ENCODE data around the gene MOB1A.
"Not testable (repeated sequence)": the region's sequence is repeated elsewhere in the genome, so short reads cannot be mapped to it uniquely, and the experiment has no call there.

MOB1A gene

DNA sequence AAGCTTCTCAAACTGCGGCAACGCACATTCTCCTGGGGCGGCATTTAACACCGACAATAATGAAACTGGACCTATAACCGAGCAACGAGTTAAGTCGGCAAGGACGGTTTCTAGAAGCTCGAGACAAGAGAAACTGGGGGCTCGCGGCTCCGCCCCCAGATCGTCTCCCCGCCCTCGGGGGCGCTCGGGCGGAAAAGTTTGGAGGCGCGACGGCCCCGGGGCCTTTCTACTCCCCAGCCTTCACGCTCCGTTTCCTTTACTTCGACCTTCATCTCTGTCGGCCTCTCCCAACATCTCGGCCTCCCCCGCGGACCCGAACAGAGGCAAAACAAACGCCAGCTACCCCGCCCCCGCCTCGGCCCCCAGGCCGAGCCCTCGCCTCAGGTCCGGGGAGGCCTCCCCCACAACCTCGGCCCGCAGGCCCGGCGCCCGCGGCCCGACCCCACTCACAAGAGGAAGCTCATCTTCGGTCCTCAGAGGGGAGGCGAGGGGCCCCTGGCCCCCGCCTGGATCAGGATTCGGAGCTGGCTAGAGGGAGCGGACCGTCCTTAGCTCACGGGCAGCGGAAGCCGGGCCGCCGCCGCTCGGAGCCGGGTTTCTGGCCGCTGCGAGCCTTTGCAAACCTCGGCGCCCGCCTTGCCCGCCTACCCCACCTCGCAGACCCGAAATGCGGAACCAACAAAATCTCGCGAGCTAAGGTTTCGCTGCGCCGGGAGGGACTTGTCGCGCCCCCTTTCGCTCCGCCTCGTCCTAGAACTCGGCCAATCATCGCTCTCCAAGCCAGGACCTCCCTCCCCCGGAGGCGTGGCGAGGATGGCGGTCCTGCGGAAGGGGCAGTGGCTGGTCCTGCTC lies at the start of gene MOB1A:
MOB1A (minus strand) TSS at position 669 of the 852 bp plus-strand sequence; CDS start at position 464, 205 bp downstream.
- peak; percentile 97 for DNase-seq (ENCODE audit: low read depth)

GRCh38 chr2:74227646-74228045 lies 49.0 kb upstream of the MOB1A start:
- no peak for DNase-seq (ENCODE audit: low read depth)

DNA sequence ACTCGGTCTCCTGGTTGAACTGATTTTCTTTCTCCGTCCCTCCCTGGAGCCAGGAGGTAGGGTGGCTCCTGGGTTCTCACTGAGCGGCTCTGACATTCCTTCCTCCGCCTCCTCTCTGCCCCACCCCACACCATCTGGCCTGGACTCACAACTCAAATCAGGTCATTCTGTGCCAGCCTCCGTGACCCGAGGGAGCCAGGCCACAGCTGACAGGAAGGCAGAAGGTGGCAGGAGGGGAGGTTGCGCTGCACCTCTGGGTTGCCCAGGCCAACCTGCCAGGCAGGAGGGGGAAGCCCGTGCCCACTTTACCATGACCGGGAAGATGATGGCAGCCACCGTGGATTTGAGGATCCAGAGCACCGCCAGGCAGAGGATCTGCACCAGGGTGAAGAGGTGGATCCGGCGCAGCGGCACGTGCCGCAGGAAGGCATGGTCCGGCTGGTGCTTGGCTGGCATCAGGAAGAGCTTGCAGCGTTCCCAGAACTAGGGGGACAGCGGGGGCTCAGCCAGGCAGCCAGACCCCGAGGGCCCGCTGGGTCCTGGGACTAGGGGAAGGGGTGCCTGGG lies 48.1 kb upstream of the MOB1A start:
- DNase-seq (ENCODE audit: low read depth): no peak

DNA sequence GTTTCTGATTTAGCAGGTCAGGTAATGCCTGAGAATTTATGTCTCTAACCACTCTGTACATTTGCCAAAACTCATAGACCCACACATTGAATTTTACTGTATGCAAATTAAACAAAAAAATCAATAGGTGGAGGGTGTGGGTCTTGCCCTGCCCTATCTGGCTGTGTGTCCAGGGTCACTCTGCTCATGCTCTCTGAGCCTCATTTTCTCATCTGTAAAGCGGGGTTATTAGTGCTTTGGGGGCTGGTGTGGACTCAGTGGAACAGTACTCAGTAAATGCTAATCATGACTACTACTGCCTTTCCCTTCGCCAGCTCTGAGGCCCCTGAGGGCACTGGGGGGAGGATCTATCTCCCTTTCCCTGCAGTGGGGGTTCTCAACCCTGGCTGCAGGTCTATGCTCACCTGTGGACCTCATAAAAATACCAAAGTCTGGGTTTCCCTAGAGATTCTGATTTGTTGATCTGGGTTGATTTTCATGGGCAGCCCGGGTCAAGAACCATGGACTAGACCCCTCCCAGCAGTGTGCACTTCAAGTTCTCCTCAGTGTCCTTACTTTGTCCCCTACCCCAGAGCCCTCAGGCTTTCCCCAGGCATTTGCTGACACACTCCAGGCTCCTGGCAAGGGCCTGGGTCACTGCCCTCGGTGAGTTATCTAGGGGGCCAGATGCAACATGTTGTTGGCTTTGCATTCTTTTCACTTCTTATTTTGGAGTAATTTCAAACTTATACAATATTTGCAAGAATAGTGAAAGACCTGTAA lies 47.2 kb upstream of the MOB1A start:
- no peak for DNase-seq (ENCODE audit: low read depth)

DNA sequence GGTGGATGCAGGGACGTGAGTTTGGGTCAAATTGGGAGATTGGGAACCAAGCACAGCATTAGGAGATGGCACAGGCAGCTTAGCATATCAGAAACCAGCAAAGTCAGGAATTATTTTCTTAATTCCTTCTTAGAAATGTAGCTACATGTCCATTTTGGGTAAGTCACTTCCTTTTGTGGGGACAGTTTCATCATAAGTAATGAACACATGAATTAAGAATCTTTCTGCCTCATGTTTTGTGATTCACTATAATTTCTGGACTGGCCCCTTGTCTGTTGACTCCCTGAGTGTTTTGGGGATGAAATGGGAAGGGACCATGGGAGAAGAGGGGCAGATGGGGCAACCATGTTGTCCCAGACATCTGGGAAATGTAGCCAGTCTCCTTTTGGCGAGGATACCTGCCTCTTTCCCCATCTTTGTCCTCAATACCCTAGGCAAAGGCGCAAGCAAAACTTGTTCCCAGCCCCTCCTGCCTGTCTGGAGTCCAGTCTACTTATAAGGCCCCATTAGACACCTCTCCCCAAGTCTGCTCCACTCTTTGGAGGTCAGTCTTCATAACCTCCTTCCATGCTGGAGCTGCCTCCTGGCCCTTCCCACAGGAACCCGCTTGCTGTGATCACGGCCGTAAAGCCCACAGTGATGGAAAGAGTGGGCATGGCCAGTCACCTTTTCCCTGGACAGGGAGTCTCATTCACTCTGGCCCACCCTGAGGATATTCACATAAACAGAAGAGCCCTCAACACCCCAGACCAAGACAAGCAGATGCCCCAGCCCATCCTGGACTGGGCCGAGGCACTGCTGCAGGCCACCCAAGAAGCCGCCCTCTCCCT lies 45.5 kb upstream of the MOB1A start:
- DNase-seq (ENCODE audit: low read depth): no peak

GRCh38 chr2:74222300-74222650 lies 43.6 kb upstream of the MOB1A start:
- no peak for DNase-seq (ENCODE audit: low read depth)

DNA sequence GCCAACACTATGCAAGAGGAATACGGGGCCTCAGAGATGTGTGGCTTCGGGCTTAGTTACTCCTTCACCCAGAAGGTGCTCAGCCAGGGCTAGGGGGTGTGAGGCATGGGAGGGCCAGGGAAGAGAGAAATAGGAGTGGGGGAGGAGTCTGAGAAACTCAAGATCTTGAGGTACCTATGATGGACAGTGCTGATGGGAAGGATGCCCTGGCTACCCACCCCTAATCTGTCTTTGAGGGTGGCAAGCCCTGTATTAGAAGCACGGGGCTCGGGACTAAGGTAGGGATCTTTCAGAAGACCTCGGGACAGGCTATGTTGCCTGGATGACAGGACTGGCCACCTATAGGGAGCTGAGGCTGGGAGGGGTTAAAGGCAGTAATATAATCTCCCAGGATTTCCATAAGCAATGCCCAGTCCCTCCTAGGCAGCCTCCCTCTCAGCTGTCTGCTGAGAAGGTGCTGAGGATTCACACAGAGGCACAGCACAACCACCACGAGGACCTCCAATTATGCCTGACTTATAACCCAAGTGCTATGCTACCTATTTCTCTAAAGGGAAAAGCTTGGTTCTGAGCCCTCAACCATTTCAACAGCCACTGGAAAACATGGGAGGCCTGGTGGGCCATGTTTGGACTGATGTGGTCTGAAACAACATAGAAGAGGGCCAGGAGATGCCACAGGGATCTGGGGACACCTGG lies 43.1 kb upstream of the MOB1A start:
- DNase-seq (ENCODE audit: low read depth): no peak

- no peak for DNase-seq (ENCODE audit: low read depth)
These were observed 42.4 kb upstream of the MOB1A start for GRCh38 chr2:74221091-74221490.

GRCh38 chr2:74219846-74220486 lies 41.3 kb upstream of the MOB1A start:
- DNase-seq (ENCODE audit: low read depth): no peak

GRCh38 chr2:74216642-74217041 lies 38.0 kb upstream of the MOB1A start:
- no peak for DNase-seq (ENCODE audit: low read depth)

DNA sequence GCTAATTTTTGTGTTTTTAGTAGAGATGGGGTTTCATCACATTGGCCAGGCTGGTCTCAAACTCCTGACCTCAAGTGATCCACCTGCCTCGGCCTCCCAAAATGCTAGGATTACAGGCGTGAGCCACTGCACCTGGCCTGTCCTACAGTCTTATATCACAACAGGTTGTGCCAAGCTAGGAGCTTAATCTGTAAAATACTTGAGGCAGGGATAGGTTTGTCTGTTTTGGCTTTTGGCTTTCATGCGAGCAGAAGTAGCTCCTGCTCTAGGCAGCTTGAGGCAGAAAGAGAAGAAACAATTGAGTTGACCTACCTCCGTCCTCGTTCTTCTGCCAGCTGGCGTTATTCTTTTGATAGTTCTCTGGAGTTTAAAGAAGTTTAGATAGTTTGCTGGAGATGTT lies 37.1 kb upstream of the MOB1A start:
- DNase-seq (ENCODE audit: low read depth): not testable (repeated sequence)

DNA sequence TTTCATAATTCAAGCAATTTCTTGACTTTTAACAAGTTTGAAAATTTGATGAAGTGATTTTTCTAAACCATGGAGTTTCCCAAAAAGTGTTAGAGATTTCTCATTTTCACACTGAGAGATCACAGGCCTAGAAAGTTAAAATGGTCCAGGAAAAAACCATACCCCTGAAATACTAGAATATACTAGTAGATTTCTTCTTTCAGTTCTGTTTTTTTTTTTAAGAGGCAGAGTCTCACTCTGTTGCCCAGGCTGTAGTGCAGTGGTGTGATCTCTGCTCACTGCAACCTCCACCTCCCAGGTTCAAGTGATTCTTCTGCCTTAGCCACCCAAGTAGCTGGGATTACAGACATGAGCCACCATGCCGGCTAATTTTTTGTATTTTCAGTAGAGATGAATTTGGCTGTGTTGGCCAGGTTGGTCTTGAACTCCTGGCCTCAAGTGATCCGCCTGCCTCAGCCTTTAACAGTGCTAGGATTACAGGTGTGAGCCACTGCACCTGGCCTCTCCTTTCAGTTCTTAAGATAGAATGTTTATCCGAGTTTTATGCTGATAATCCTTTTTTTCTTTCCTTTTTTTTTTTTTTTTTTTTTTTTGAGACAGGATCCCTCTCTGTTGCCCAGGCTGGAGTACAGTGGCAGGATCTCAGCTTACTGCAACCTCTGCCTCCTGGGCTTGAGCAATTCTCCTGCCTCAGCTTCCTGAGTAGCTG lies 34.2 kb upstream of the MOB1A start:
- no peak for DNase-seq (ENCODE audit: low read depth)

DNA sequence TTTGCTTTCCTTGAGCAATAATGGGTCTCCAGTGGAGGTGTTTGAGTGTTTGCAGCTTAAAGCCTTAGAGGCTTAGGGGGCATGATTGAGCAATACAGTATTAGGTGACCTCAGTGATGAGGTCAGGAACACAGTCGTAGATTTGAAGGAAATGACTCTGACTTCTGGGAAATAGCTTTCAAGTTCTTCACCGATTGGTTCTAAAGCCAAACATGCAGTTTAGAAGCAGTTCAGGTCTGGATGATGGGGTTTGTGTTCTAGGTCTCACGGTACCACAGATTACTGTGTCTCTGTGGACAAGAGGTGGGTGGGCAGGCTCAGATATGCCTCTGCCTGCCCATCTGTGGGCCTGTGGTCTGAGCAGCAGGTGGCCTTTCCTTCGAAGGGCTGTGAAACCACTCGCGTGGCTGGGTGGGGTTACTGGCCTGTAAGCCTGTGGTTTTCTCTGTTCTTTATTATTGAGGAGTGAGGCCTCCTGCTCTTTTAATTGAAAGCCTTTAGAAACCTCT lies 27.6 kb upstream of the MOB1A start:
- no peak for DNase-seq (ENCODE audit: low read depth)

GRCh38 chr2:74205596-74205995 lies 26.9 kb upstream of the MOB1A start:
- no peak for DNase-seq (ENCODE audit: low read depth)

GRCh38 chr2:74205113-74205512 lies 26.4 kb upstream of the MOB1A start:
- no peak for DNase-seq (ENCODE audit: low read depth)

- no peak for DNase-seq (ENCODE audit: low read depth)
These were observed 25.8 kb upstream of the MOB1A start for GRCh38 chr2:74204436-74204835.

GRCh38 chr2:74201596-74201995 lies 22.9 kb upstream of the MOB1A start:
- DNase-seq (ENCODE audit: low read depth): peak; percentile 70

DNA sequence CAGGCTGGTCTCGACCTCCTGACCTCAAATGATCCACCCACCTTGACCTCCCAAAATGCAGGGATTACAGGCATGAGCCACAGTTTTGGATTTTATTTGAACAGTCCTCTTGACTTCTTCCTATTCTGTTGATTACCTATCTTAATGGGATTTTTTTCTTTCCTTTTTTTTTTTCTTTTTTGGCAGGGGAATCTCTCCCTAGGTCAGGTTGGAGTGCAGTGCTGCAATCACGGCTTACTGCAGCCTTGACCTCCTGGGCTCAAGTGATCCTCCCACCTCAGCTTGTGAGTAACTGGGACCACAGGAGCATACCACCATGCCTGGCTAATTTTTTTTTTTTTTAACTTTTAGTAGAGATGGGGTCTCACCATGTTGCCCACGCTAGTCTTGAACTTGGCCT lies 22.5 kb upstream of the MOB1A start:
- no peak for DNase-seq (ENCODE audit: low read depth)

DNA sequence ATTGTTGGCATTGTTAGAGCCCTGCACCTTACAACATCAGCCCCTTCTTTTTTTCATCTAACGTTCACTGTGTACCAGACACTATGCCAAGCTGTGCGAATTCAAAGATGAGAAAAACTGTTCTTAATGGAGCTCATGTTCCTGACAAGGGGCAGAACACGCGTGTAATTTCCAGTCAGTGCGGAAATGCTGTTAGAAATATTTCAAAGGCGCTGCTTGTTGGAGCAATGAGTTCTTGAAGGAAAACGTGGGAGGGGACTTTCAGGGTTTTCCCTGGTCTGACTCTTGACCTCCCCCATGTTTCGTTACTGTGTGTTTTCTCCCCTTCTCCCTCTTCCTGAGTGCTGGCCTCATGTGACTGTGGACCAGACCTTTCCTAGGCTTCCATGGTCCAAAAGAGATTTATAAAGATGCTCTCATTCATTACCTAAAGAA lies 21.2 kb upstream of the MOB1A start:
- DNase-seq (ENCODE audit: low read depth): no peak

DNA sequence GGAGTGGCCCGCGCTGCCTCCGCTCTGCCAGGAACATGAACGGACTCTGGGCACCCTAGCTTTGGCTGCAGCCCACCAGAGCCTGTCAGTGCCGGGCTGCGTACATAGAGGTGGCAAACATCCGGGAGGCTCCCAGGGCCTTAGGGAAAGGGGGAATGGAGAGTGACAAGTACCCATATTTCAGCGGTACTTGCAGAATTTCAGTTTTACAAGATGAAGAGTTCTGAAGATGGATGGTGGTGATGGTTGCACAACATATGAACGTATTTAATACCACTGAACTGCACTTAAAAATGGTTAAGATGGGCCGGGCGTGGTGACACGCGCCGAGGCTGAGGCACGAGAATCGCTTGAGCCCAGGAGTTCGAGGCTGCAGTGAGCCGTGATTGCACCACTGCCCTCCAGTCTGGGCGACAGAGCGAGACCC lies 20.6 kb upstream of the MOB1A start:
- no peak for DNase-seq (ENCODE audit: low read depth)

All from fibroblast of the conjunctiva (primary cell).